ENCODE results near the gene EFCAB6. TPM values are rescaled to one million over a fixed set of nuclear protein-coding genes. Genes with fewer than 3 reads are reported as not detected.

Gene EFCAB6
- total RNA-seq, 4 donors from 2014 or later: 1.2 to 4.0 (median 3.0) TPM

DNA sequence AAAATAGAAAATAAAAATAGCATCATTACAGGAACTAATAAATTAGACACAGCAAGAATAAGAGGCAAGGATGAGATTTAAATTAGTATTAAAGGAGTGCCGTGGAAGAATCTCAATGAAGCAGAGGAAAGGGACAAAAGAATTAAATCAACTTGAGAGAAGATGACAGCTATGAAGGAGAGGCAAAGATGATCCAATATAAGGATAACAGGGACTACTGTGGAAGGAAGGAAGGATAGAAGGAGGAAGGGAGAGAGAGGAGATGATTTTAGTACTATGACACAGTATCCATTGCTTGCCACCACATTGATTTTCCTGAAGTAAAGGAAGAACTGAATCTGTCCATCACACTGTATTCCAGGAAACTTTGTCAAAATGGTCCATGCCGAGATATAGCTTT lies 98.0 kb downstream of the EFCAB6 start:
- Histone ChIP-seq H3K9me3 (no peaks in the 10 kb centered on the region), H3K27ac (replicated peaks in 1 of 4) (no peak overlapping the region), H3K36me3 (peaks cover 0 to 20% (median 0%) of the 10 kb centered on the region in 4 donors), H3K4me3 (no peak overlapping the region), H3K4me1 (no peaks in the 10 kb centered on the region), H3K27me3 (no peaks in the 10 kb centered on the region)
- 92% methylated on average over 2 of the region's 2 CpGs for WGBS
- TF ChIP-seq EP300 (IDR thresholded peaks at IDR 0.05) (no peak), POLR2AphosphoS5 (IDR thresholded peaks at IDR 0.05) (no peak), POLR2A (IDR thresholded peaks at IDR 0.05; ENCODE audit: low read depth) (no peak)
- TF ChIP-seq, protein P1, sequence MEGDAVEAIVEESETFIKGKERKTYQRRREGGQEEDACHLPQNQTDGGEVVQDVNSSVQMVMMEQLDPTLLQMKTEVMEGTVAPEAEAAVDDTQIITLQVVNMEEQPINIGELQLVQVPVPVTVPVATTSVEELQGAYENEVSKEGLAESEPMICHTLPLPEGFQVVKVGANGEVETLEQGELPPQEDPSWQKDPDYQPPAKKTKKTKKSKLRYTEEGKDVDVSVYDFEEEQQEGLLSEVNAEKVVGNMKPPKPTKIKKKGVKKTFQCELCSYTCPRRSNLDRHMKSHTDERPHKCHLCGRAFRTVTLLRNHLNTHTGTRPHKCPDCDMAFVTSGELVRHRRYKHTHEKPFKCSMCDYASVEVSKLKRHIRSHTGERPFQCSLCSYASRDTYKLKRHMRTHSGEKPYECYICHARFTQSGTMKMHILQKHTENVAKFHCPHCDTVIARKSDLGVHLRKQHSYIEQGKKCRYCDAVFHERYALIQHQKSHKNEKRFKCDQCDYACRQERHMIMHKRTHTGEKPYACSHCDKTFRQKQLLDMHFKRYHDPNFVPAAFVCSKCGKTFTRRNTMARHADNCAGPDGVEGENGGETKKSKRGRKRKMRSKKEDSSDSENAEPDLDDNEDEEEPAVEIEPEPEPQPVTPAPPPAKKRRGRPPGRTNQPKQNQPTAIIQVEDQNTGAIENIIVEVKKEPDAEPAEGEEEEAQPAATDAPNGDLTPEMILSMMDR (IDR thresholded peaks at IDR 0.05): no peak
- intact Hi-C loops (cut with DNase I): no loop called here
- no peak for DNase-seq (ENCODE audit: extremely low spot score)

- H3K4me1 ChIP-seq: no peaks in the 10 kb centered on the region
- intact Hi-C loops (cut with DNase I): no loop called here
- H3K4me3 ChIP-seq: no peak overlapping the region
- TF ChIP-seq, protein P1 (IDR thresholded peaks at IDR 0.05): no peak
- TF ChIP-seq POLR2AphosphoS5 (IDR thresholded peaks at IDR 0.05) (no peak), POLR2A (IDR thresholded peaks at IDR 0.05; ENCODE audit: low read depth) (no peak), EP300 (IDR thresholded peaks at IDR 0.05) (no peak)
- 73% methylated on average over 4 of the region's 4 CpGs for WGBS
- H3K27ac ChIP-seq (replicated peaks in 1 of 4): no peak overlapping the region
- H3K27me3 ChIP-seq: no peaks in the 10 kb centered on the region
- H3K9me3 ChIP-seq: no peaks in the 10 kb centered on the region
- H3K36me3 ChIP-seq: peaks cover 0 to 13% (median 0%) of the 10 kb centered on the region in 4 donors
- no peak for DNase-seq (ENCODE audit: extremely low spot score)
Observed at GRCh38 chr22:43711681-43712080, 100.4 kb downstream of the EFCAB6 start.

DNA sequence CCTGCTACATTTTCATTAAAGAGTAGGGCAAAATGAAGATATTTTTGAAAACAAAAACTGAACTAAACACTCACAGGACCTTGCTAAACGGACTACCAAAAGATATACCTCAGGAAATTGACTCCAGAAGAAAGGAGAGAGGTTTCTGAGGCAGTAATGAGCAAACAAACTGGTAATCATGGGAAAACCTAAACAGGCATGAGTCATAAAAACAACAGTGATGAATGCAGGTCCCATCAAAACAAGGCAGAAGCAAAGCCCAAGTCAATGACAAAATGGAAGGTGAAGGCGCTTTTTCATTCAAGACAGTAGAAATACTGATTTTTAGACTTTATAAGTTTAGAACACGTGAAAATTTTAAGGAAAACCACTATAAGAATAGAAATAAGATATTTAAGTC lies 104.5 kb downstream of the EFCAB6 start:
- peaks cover 0 to 7% (median 0%) of the 10 kb centered on the region in 4 donors for H3K36me3 ChIP-seq
- H3K27ac ChIP-seq (replicated peaks in 1 of 4): no peak overlapping the region
- no peak overlapping the region for H3K4me3 ChIP-seq
- TF ChIP-seq EP300 (IDR thresholded peaks at IDR 0.05) (no peak), POLR2A (IDR thresholded peaks at IDR 0.05; ENCODE audit: low read depth) (no peak), POLR2AphosphoS5 (IDR thresholded peaks at IDR 0.05) (no peak)
- TF ChIP-seq, protein P1 (IDR thresholded peaks at IDR 0.05): no peak
- H3K4me1 ChIP-seq: no peaks in the 10 kb centered on the region
- H3K27me3 ChIP-seq: no peaks in the 10 kb centered on the region
- DNase-seq (ENCODE audit: extremely low spot score): no peak
- WGBS: 89% methylated on average over 3 of the region's 3 CpGs
- H3K9me3 ChIP-seq: peaks cover 0 to 28% (median 14%) of the 10 kb centered on the region in 4 donors
- intact Hi-C loops (cut with DNase I): no loop called here

GRCh38 chr22:43706571-43707328 lies 105.4 kb downstream of the EFCAB6 start:
- no peak overlapping the region for H3K4me3 ChIP-seq
- 58% methylated on average over 4 of the region's 4 CpGs for WGBS
- TF ChIP-seq POLR2A (IDR thresholded peaks at IDR 0.05; ENCODE audit: low read depth): no peak
- TF ChIP-seq, protein P1 (IDR thresholded peaks at IDR 0.05): no peak
- no peak for TF ChIP-seq POLR2AphosphoS5 (IDR thresholded peaks at IDR 0.05)
- no peak for TF ChIP-seq EP300 (IDR thresholded peaks at IDR 0.05)
- H3K36me3 ChIP-seq: peaks cover 0 to 7% (median 0%) of the 10 kb centered on the region in 4 donors
- H3K27ac ChIP-seq (replicated peaks in 1 of 4): no peak overlapping the region
- no peaks in the 10 kb centered on the region for H3K27me3 ChIP-seq
- DNase-seq (ENCODE audit: extremely low spot score): no peak
- intact Hi-C loops (cut with DNase I): no loop called here
- peaks cover 0 to 31% (median 14%) of the 10 kb centered on the region in 4 donors for H3K9me3 ChIP-seq
- no peaks in the 10 kb centered on the region for H3K4me1 ChIP-seq
